Fibroblast of lung (primary cell): ENCODE measurements around the gene TNFSF12. TPM values are rescaled to one million over a fixed set of nuclear protein-coding genes. Genes with fewer than 3 reads are reported as not detected.

Experiments used
- DNase-seq, 2 donors: peaks; one replicate each; pipeline versions ENCODE4 v3.0.0 to v3.0.0-alpha.2; 2010; ENCODE audit warnings: low read depth in 2 of 2
- H2AFZ ChIP-seq: 2 replicates; pipeline ENCODE4 v1.5.1; 2012; ENCODE audit warnings: low read length, control low read depth, inconsistent platforms
- H3K27ac ChIP-seq: 2 replicates; pipeline ENCODE4 v1.5.1; 2011; ENCODE audit warnings: low read length, control low read depth; ENCODE audit not compliant: insufficient read depth
- H3K27me3 ChIP-seq: 2 replicates; pipeline ENCODE4 v1.5.1; 2011; ENCODE audit warnings: mild to moderate bottlenecking, low read length; ENCODE audit not compliant: control insufficient read depth, insufficient read depth
- H3K36me3 ChIP-seq: 2 replicates; pipeline ENCODE4 v1.5.1; 2011; ENCODE audit warnings: low read length; ENCODE audit not compliant: control insufficient read depth, insufficient read depth
- H3K4me1 ChIP-seq: 2 replicates; pipeline ENCODE4 v1.5.1; 2011; ENCODE audit warnings: low read length; ENCODE audit not compliant: control insufficient read depth, insufficient read depth; ENCODE audit errors: extremely low read depth
- H3K4me2 ChIP-seq: 2 replicates; pipeline ENCODE4 v1.5.1; 2011; ENCODE audit warnings: low read length, control low read depth; ENCODE audit not compliant: insufficient read depth; ENCODE audit errors: extremely low read depth
- H3K4me3 ChIP-seq, 4 experiments: fragments of 200-600 bp in 1 of 4; sonication (generic) in 1 of 4; replicated peaks in 1 of 4; 2 replicates each; pipeline ENCODE4 v1.5.1; 2011 to 2016; ENCODE audit warnings: low read length in 4 of 4, low read depth in 3 of 4, mild to moderate bottlenecking in 3 of 4, control low read depth in 2 of 4, inconsistent platforms in 1 of 4, mixed read lengths in 1 of 4; ENCODE audit not compliant: insufficient read depth in 1 of 4; ENCODE audit errors: control extremely low read depth in 1 of 4
- H3K79me2 ChIP-seq: 2 replicates; pipeline ENCODE4 v1.5.1; 2012; ENCODE audit warnings: mild to moderate bottlenecking, low read length, inconsistent platforms; ENCODE audit not compliant: control insufficient read depth, insufficient read depth
- H3K9ac ChIP-seq: 2 replicates; pipeline ENCODE4 v1.5.1; 2011; ENCODE audit warnings: mild to moderate bottlenecking, low read length, control low read depth; ENCODE audit not compliant: insufficient read depth
- H3K9me3 ChIP-seq: 2 replicates; pipeline ENCODE4 v1.5.1; 2012; ENCODE audit warnings: low read depth, low read length; ENCODE audit not compliant: control insufficient read depth, insufficient read depth
- H4K20me1 ChIP-seq: 2 replicates; pipeline ENCODE4 v1.5.1; 2011; ENCODE audit warnings: low read length; ENCODE audit not compliant: control insufficient read depth, insufficient read depth; ENCODE audit errors: extremely low read depth
- CTCF ChIP-seq, 2 donors: IDR thresholded peaks in 1 of 2; conservative IDR thresholded peaks in 1 of 2; 1 replicate in 1 of 2; 2 replicates in 1 of 2; pipeline ENCODE4 v1.5.1; 2011 to 2012; ENCODE audit warnings: low read length in 2 of 2, control low read depth in 1 of 2, inconsistent platforms in 1 of 2, low read depth in 1 of 2, mild to moderate bottlenecking in 1 of 2
- EZH2 ChIP-seq: IDR thresholded peaks from 2 replicates; pipeline ENCODE4 v1.5.1; 2012; ENCODE audit warnings: low read length, control low read depth, mild to moderate bottlenecking; ENCODE audit errors: missing control alignments
- polyA plus RNA-seq, 2 donors: library from polyadenylated mRNA; depleted of rRNA in 1 of 2; stranded (reverse) in 1 of 2; unstranded in 1 of 2; fragments of >200 nt; gene quantifications; 2 replicates each; pipeline ENCODE4 v1.2.1, GENCODE V29; 2011 to 2012; ENCODE audit warnings: missing spikeins in 1 of 2
- total RNA-seq: library from RNA; depleted of rRNA; stranded (reverse); fragments of >200 nt; gene quantifications from 2 replicates; pipeline ENCODE4 v1.2.1, GENCODE V29; 2014

The TNFSF12 gene
- total and polyA plus RNA-seq, 2 donors (not counting 1 experiment from before 2014, with no cell fraction given), result 9.6 to 34.4 TPM

DNA sequence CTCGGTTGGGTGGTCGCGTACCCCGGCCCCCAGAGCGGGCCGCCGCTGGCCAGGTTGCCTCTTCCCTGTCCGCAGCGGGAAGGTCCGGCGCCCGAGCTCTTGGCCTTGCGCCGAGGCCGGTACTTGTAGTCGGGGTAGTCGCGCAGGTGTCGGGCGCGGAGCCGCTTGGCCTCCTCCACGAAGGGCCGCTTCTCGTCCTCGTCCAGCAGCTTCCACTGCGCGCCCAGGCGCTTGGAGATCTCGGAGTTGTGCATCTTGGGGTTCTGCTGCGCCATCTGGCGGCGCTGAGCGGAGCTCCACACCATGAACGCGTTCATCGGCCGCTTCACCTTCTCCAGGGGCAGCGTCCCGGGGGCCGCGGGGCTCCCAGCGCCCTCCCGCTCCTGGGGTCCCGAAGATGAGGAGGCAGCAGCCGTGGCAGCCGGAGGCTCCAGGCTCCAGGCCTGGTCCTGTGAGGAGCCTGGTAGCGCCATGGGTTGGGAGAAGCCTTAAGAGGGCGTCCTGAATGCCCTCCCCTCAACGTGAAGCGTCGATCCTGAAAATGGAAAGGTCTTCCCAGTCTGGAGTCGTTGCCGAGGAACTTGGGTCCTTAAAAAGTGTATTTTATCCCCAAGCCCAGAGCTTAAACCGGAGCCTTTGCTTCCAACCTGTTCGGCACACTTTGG is 40.5 kb downstream of the TNFSF12 start:
- Histone ChIP-seq H3K4me2 (peak overlapping the region; percentile 94), H3K4me1 (peaks cover 48% of the 10 kb centered on the region), H3K9me3 (no peaks in the 10 kb centered on the region), H3K79me2 (peaks cover 25% of the 10 kb centered on the region), H3K27ac (peak overlapping the region; percentile 78), H4K20me1 (no peaks in the 10 kb centered on the region), H2AFZ (no peak overlapping the region), H3K9ac (peak overlapping the region; percentile 47), H3K27me3 (no peaks in the 10 kb centered on the region), H3K4me3 (peak overlapping the region in 3 of 4 experiments; percentile 19 to 43 (median 26)), H3K36me3 (peaks cover 29% of the 10 kb centered on the region)
- no peak for TF ChIP-seq EZH2
- TF ChIP-seq CTCF (conservative IDR thresholded peaks at IDR 0.05 in 1 of 2, IDR thresholded peaks at IDR 0.05 in 1 of 2; ENCODE audit: low read depth in 1 of 2, low read length in 2 of 2), result peak; percentile 75 to 79
- peak; percentile 75 to 85 for DNase-seq

- DNase-seq, result peak in 1 of 2 donors; percentile 59
- Histone ChIP-seq H3K27ac (peak within 1 kb of the TSS; percentile 78), H4K20me1 (no peaks in the 10 kb centered on the region), H3K36me3 (peaks cover 32% of the 10 kb centered on the region), H3K9me3 (no peaks in the 10 kb centered on the region), H3K9ac (peak within 1 kb of the TSS; percentile 47), H3K4me1 (peaks cover 48% of the 10 kb centered on the region), H3K79me2 (peaks cover 20% of the 10 kb centered on the region), H3K27me3 (no peaks in the 10 kb centered on the region), H3K4me3 (peak within 1 kb of the TSS in 3 of 4 experiments; percentile 19 to 43 (median 26)), H2AFZ (no peak within 1 kb of the TSS), H3K4me2 (peak within 1 kb of the TSS; percentile 94)
- no peak for TF ChIP-seq EZH2
- TF ChIP-seq CTCF (conservative IDR thresholded peaks at IDR 0.05 in 1 of 2, IDR thresholded peaks at IDR 0.05 in 1 of 2; ENCODE audit: low read depth in 1 of 2, low read length in 2 of 2), result no peak
Observed at GRCh38 chr17:7589891-7590691, 41.2 kb downstream of the TNFSF12 start, which contains the start of gene SOX15. SOX15 (minus strand) TSS chr17:7590094; CDS start chr17:7589676, 418 bp downstream.

DNA sequence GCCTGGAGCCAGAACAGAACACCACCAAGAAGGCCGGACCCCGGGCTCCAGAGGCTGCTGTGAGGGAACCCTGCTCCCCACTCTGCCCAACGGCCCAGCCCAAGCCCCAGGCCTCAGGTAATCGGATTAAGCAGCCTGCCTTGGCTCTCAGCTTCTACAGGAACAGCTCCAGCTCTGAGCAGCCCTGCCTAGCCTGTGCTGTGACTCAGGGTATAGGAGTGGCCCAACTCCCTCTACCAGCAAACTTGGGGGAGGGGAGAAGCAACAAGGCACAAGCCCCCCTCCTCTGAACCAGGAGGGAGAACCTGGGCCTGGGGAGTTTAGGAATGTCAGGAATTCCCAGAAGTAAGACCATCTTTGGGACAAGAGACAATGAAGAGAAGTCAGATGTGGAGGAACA is 41.9 kb downstream of the TNFSF12 start:
- peak overlapping the region; percentile 44 for H3K4me2 ChIP-seq
- no peaks in the 10 kb centered on the region for H4K20me1 ChIP-seq
- peaks cover 46% of the 10 kb centered on the region for H3K4me1 ChIP-seq
- H3K27me3 ChIP-seq, result no peaks in the 10 kb centered on the region
- peaks cover 36% of the 10 kb centered on the region for H3K36me3 ChIP-seq
- H3K4me3 ChIP-seq, result no peak overlapping the region
- TF ChIP-seq CTCF (conservative IDR thresholded peaks at IDR 0.05 in 1 of 2, IDR thresholded peaks at IDR 0.05 in 1 of 2; ENCODE audit: low read depth in 1 of 2, low read length in 2 of 2) (no peak), EZH2 (no peak)
- no peak overlapping the region for H3K9ac ChIP-seq
- peak; percentile 51 to 76 for DNase-seq
- peaks cover 14% of the 10 kb centered on the region for H3K79me2 ChIP-seq
- peak overlapping the region; percentile 56 for H3K27ac ChIP-seq
- no peaks in the 10 kb centered on the region for H3K9me3 ChIP-seq
- no peak overlapping the region for H2AFZ ChIP-seq
